ENCODE results near the gene PI4KA. TPM values are rescaled to one million over a fixed set of nuclear protein-coding genes. Genes with fewer than 3 reads are reported as not detected.

PI4KA gene
- total RNA-seq, 1 experiment from 2014 or later = 65.8 TPM

- no peaks in the 10 kb centered on the region for H3K79me2 ChIP-seq (ENCODE audit: insufficient read depth, low read length)
- H4K20me1 ChIP-seq (ENCODE audit: control insufficient read depth, insufficient read depth, insufficient read length) = no peaks in the 10 kb centered on the region
- no peak overlapping the region for H3K23ac ChIP-seq (ENCODE audit: insufficient read length, low read depth, low read length)
- no peak overlapping the region for H2AFZ ChIP-seq (ENCODE audit: low read length)
- H2BK20ac ChIP-seq (ENCODE audit: low read depth, low read length, poor library complexity, severe bottlenecking) = no peak overlapping the region
- no peak overlapping the region for H3K4me3 Mint-ChIP-seq
- no peak overlapping the region for H3K14ac ChIP-seq (ENCODE audit: insufficient read depth, low read length)
- H3K4me2 ChIP-seq (ENCODE audit: insufficient read depth, insufficient read length, low read length) = no peak overlapping the region
- H3K56ac ChIP-seq (ENCODE audit: insufficient read length, low read depth, low read length) = no peak overlapping the region
- H4K5ac ChIP-seq (ENCODE audit: insufficient read length, low read depth, low read length) = no peak overlapping the region
- no peaks in the 10 kb centered on the region for H3K4me1 Mint-ChIP-seq
- H3K4ac ChIP-seq (ENCODE audit: low read depth, low read length) = no peak overlapping the region
- no peak for DNase-seq
- no peak overlapping the region for H4K91ac ChIP-seq (ENCODE audit: insufficient read length, low read depth, low read length)
- no peaks in the 10 kb centered on the region for H3K79me1 ChIP-seq (ENCODE audit: insufficient read depth, low read depth, low read length, poor library complexity, severe bottlenecking)
- no peak overlapping the region for H3K9ac ChIP-seq (ENCODE audit: extremely low read depth, insufficient read length, low read length)
- no peak overlapping the region for H2AK5ac ChIP-seq (ENCODE audit: insufficient read length, low read length)
- no peak overlapping the region for H3K27ac ChIP-seq (ENCODE audit: insufficient read length, low read depth, low read length)
- no peak for TF ChIP-seq CTCF (conservative IDR thresholded peaks at IDR 0.05)
- no peaks in the 10 kb centered on the region for H3K27me3 ChIP-seq (ENCODE audit: insufficient read depth, low read length)
- H3K9me3 ChIP-seq (ENCODE audit: control insufficient read depth, low read depth, low read length) = no peaks in the 10 kb centered on the region
- no peaks in the 10 kb centered on the region for H3K4me1 ChIP-seq (ENCODE audit: insufficient read depth, low read length)
- no peak overlapping the region for H2BK15ac ChIP-seq (ENCODE audit: low read depth, low read length)
- no peak overlapping the region for H4K8ac ChIP-seq (replicated peaks; ENCODE audit: insufficient read length, low read depth, low read length)
- no peaks in the 10 kb centered on the region for H3K36me3 Mint-ChIP-seq (ENCODE audit: insufficient read depth in 1 of 3, low read depth in 3 of 3)
- no peaks in the 10 kb centered on the region for H3K23me2 ChIP-seq (ENCODE audit: insufficient read length, low read depth, low read length, poor library complexity, severe bottlenecking)
- H3K27me3 Mint-ChIP-seq (ENCODE audit: low read depth) = peaks cover 5% of the 10 kb centered on the region
- no peak overlapping the region for H3K18ac ChIP-seq (ENCODE audit: insufficient read length, low read depth, low read length)
- H3T11ph ChIP-seq (ENCODE audit: low read length) = no peak overlapping the region
- H3K27ac Mint-ChIP-seq = no peak overlapping the region
- H3K9me3 Mint-ChIP-seq = no peaks in the 10 kb centered on the region
- H2BK5ac ChIP-seq (ENCODE audit: insufficient read length, low read length) = no peak overlapping the region
- no peak overlapping the region for H2BK120ac ChIP-seq (ENCODE audit: low read depth, low read length, poor library complexity, severe bottlenecking)
- WGBS (ENCODE audit: extremely low coverage, insufficient read length, low lambda C conversion rate) = no CpG with 5 or more reads among the region's 7 CpGs
- no peak overlapping the region for H2BK12ac ChIP-seq (ENCODE audit: insufficient read length, low read depth, low read length)
Observed at GRCh38 chr22:20663941-20664593, 194.5 kb downstream of the PI4KA start.
